H9 (cell line): ENCODE results near the gene SH3GL1. TPM values are rescaled to one million over a fixed set of nuclear protein-coding genes. Genes with fewer than 3 reads are reported as not detected.

Source experiments
- DNase-seq: peaks from one replicate; pipeline ENCODE4 v3.0.0-alpha.2; 2017
- H2AFZ ChIP-seq: one replicate; pipeline ENCODE4 v1.6.1; 2013; ENCODE audit warnings: mild to moderate bottlenecking, low read length, control low read depth, moderate library complexity
- H2AK5ac ChIP-seq: 2 replicates; pipeline ENCODE4 v1.6.1; 2013; ENCODE audit warnings: low read length, control low read depth, mixed read lengths; ENCODE audit not compliant: insufficient read length
- H2BK120ac ChIP-seq: one replicate; pipeline ENCODE4 v1.6.1; 2013; ENCODE audit warnings: low read depth, mild to moderate bottlenecking, low read length, control low read depth, inconsistent platforms; ENCODE audit not compliant: poor library complexity, severe bottlenecking
- H2BK12ac ChIP-seq: 2 replicates; pipeline ENCODE4 v1.6.1; 2013; ENCODE audit warnings: low read length, control low read depth, mixed read lengths, low read depth; ENCODE audit not compliant: insufficient read length
- H2BK15ac ChIP-seq: 2 replicates; pipeline ENCODE4 v1.6.1; 2013; ENCODE audit warnings: low read depth, low read length, control low read depth
- H2BK20ac ChIP-seq: one replicate; pipeline ENCODE4 v1.6.1; 2013; ENCODE audit warnings: low read depth, mild to moderate bottlenecking, low read length, control low read depth, inconsistent platforms; ENCODE audit not compliant: poor library complexity, severe bottlenecking
- H2BK5ac ChIP-seq: 2 replicates; pipeline ENCODE4 v1.6.1; 2013; ENCODE audit warnings: low read length, control low read depth, mixed read lengths; ENCODE audit not compliant: insufficient read length
- H3K14ac ChIP-seq: 2 replicates; pipeline ENCODE4 v1.6.1; 2013; ENCODE audit warnings: low read length, control low read depth; ENCODE audit not compliant: insufficient read depth
- H3K18ac ChIP-seq: 2 replicates; pipeline ENCODE4 v1.6.1; 2013; ENCODE audit warnings: low read depth, mild to moderate bottlenecking, mixed read lengths, low read length, control low read depth; ENCODE audit not compliant: insufficient read length
- H3K23ac ChIP-seq: 2 replicates; pipeline ENCODE4 v1.6.1; 2013; ENCODE audit warnings: low read length, control low read depth, mixed read lengths, low read depth; ENCODE audit not compliant: insufficient read length
- H3K23me2 ChIP-seq: 2 replicates; pipeline ENCODE4 v1.6.1; 2013; ENCODE audit warnings: low read depth, mild to moderate bottlenecking, mixed read lengths, low read length, control low read depth; ENCODE audit not compliant: insufficient read length, poor library complexity, severe bottlenecking
- H3K27ac ChIP-seq: 2 replicates; pipeline ENCODE4 v1.5.1; 2013; ENCODE audit warnings: low read length, control low read depth, mixed read lengths, low read depth; ENCODE audit not compliant: insufficient read length
- H3K27me3 ChIP-seq: 2 replicates; pipeline ENCODE4 v1.6.1; 2013; ENCODE audit warnings: low read length, control low read depth, inconsistent platforms; ENCODE audit not compliant: insufficient read depth
- H3K4ac ChIP-seq: 2 replicates; pipeline ENCODE4 v1.6.1; 2013; ENCODE audit warnings: low read depth, mild to moderate bottlenecking, control low read depth, inconsistent platforms, low read length, moderate library complexity
- H3K4me1 ChIP-seq: 2 replicates; pipeline ENCODE4 v1.6.1; 2013; ENCODE audit warnings: low read length, control low read depth, inconsistent platforms; ENCODE audit not compliant: insufficient read depth
- H3K4me2 ChIP-seq: 2 replicates; pipeline ENCODE4 v1.6.1; 2013; ENCODE audit warnings: low read length, control low read depth, mixed read lengths; ENCODE audit not compliant: insufficient read length, insufficient read depth
- H3K56ac ChIP-seq: 2 replicates; pipeline ENCODE4 v1.6.1; 2013; ENCODE audit warnings: low read depth, mild to moderate bottlenecking, mixed read lengths, low read length, control low read depth; ENCODE audit not compliant: insufficient read length
- H3K79me1 ChIP-seq: 2 replicates; pipeline ENCODE4 v1.6.1; 2013; ENCODE audit warnings: low read depth, mild to moderate bottlenecking, moderate library complexity, low read length, control low read depth, inconsistent platforms; ENCODE audit not compliant: insufficient read depth, poor library complexity, severe bottlenecking
- H3K79me2 ChIP-seq: 2 replicates; pipeline ENCODE4 v1.6.1; 2013; ENCODE audit warnings: low read length, control low read depth, inconsistent platforms; ENCODE audit not compliant: insufficient read depth
- H3K9ac ChIP-seq: 2 replicates; pipeline ENCODE4 v1.6.1; 2013; ENCODE audit warnings: low read length, control low read depth, mixed read lengths; ENCODE audit not compliant: insufficient read length; ENCODE audit errors: extremely low read depth
- H3K9me3 ChIP-seq: one replicate; pipeline ENCODE4 v1.6.1; 2013; ENCODE audit warnings: low read depth, low read length, inconsistent platforms; ENCODE audit not compliant: control insufficient read depth
- H3T11ph ChIP-seq: one replicate; pipeline ENCODE4 v1.6.1; 2013; ENCODE audit warnings: mild to moderate bottlenecking, low read length, control low read depth, inconsistent platforms
- H4K20me1 ChIP-seq: one replicate; pipeline ENCODE4 v1.6.1; 2013; ENCODE audit not compliant: control insufficient read depth, insufficient read length, insufficient read depth
- H4K5ac ChIP-seq: 2 replicates; pipeline ENCODE4 v1.6.1; 2013; ENCODE audit warnings: low read depth, mild to moderate bottlenecking, mixed read lengths, low read length, control low read depth; ENCODE audit not compliant: insufficient read length
- H4K8ac ChIP-seq: replicated peaks from 2 replicates; pipeline ENCODE4 v1.6.1; 2013; ENCODE audit warnings: low read length, control low read depth, mixed read lengths, low read depth; ENCODE audit not compliant: insufficient read length
- H4K91ac ChIP-seq: 2 replicates; pipeline ENCODE4 v1.6.1; 2013; ENCODE audit warnings: low read depth, mild to moderate bottlenecking, moderate library complexity, mixed read lengths, low read length, control low read depth; ENCODE audit not compliant: insufficient read length
- H3K27ac Mint-ChIP-seq, 3 experiments: 2 replicates in 2 of 3; 3 replicates in 1 of 3; pipeline ENCODE4 v1.8.0; 2020 to 2021; ENCODE audit warnings: mixed read lengths in 3 of 3, mild to moderate bottlenecking in 1 of 3, moderate library complexity in 1 of 3
- H3K27me3 Mint-ChIP-seq: 2 replicates; pipeline ENCODE4 v1.8.0; 2021; ENCODE audit warnings: low read depth, mild to moderate bottlenecking, moderate library complexity, mixed read lengths
- H3K36me3 Mint-ChIP-seq, 3 experiments: 2 replicates in 2 of 3; 3 replicates in 1 of 3; pipeline ENCODE4 v1.8.0; 2020 to 2021; ENCODE audit warnings: low read depth in 3 of 3, mixed read lengths in 3 of 3; ENCODE audit not compliant: insufficient read depth in 1 of 3
- H3K4me1 Mint-ChIP-seq, 2 experiments: 2 replicates each; pipeline ENCODE4 v1.8.0; 2020; ENCODE audit warnings: mixed read lengths in 2 of 2
- H3K4me3 Mint-ChIP-seq, 2 experiments: 2 replicates in 1 of 2; 3 replicates in 1 of 2; pipeline ENCODE4 v1.8.0; 2020 to 2021; ENCODE audit warnings: mild to moderate bottlenecking in 2 of 2, mixed read lengths in 2 of 2, moderate library complexity in 1 of 2
- H3K9me3 Mint-ChIP-seq, 2 experiments: 2 replicates in 1 of 2; 3 replicates in 1 of 2; pipeline ENCODE4 v1.8.0; 2020; ENCODE audit warnings: mild to moderate bottlenecking in 2 of 2, mixed read lengths in 2 of 2, moderate library complexity in 1 of 2
- WGBS: extraction: QIAGEN DNeasy Blood & Tissue Kit; methylation state at CpG from one replicate; pipeline ENCODE4 v1.1.7; 2013; ENCODE audit warnings: missing lambda C conversion rate, low lambda C conversion rate, mixed read lengths; ENCODE audit not compliant: insufficient read length; ENCODE audit errors: extremely low coverage; 5-methylcytosine and 5-hydroxymethylcytosine counted together
- total RNA-seq: library from RNA; stranded (reverse); gene quantifications from 2 replicates; pipeline ENCODE4 v1.2.1, GENCODE V29; 2021
- TF ChIP-seq, protein P1 (sequence below): fragments of 200-600 bp; sonication (generic); conservative IDR thresholded peaks from 3 replicates; pipeline ENCODE4 v1.8.0; 2021; ENCODE audit warnings: antibody characterized with exemption, mild to moderate bottlenecking

SH3GL1 gene
- total RNA-seq, 1 experiment from 2014 or later = 85.5 TPM

DNA sequence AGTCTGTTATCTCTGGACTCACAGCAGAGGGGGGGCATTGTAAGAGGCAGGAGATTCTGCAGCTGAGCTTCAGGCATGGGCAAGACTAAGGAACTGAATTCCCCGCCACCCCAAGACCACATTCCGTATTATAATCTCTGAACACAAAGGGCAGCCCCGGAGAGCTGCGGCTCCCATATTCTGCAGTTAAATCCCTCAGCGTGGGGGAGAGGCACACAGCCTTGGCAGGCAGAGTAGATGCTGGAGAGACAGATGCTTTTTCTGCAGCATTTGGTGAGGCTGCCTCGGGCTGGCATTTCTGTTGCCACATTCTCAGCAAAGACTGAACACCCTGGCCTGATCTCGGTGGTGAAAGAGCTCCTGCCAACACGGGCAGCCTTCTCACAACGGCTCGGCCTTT is 15.0 kb upstream of the SH3GL1 start:
- H3K27me3 Mint-ChIP-seq = no peaks in the 10 kb centered on the region
- Histone ChIP-seq H3K9ac (no peak overlapping the region), H4K5ac (no peak overlapping the region), H3K23ac (no peak overlapping the region), H4K20me1 (peaks cover 5% of the 10 kb centered on the region), H2BK15ac (no peak overlapping the region), H3K27me3 (no peaks in the 10 kb centered on the region), H2BK5ac (no peak overlapping the region), H3T11ph (no peak overlapping the region), H3K4me1 (no peaks in the 10 kb centered on the region; the same call in 1 of the 2 replicates), H3K56ac (no peak overlapping the region), H4K8ac (no peak overlapping the region), H3K79me2 (peaks cover 34% of the 10 kb centered on the region; the same call in 1 of the 2 replicates), H3K14ac (no peak overlapping the region), H3K9me3 (no peaks in the 10 kb centered on the region), H3K18ac (no peak overlapping the region), H3K79me1 (peaks cover 16% of the 10 kb centered on the region), H2AFZ (no peak overlapping the region), H2BK20ac (no peak overlapping the region), H4K91ac (no peak overlapping the region), H3K23me2 (no peaks in the 10 kb centered on the region), H3K4me2 (no peak overlapping the region), H3K4ac (no peak overlapping the region), H2BK120ac (no peak overlapping the region), H2BK12ac (no peak overlapping the region), H3K27ac (no peak overlapping the region), H2AK5ac (no peak overlapping the region)
- DNase-seq = peak; percentile 43
- TF ChIP-seq, protein P1, sequence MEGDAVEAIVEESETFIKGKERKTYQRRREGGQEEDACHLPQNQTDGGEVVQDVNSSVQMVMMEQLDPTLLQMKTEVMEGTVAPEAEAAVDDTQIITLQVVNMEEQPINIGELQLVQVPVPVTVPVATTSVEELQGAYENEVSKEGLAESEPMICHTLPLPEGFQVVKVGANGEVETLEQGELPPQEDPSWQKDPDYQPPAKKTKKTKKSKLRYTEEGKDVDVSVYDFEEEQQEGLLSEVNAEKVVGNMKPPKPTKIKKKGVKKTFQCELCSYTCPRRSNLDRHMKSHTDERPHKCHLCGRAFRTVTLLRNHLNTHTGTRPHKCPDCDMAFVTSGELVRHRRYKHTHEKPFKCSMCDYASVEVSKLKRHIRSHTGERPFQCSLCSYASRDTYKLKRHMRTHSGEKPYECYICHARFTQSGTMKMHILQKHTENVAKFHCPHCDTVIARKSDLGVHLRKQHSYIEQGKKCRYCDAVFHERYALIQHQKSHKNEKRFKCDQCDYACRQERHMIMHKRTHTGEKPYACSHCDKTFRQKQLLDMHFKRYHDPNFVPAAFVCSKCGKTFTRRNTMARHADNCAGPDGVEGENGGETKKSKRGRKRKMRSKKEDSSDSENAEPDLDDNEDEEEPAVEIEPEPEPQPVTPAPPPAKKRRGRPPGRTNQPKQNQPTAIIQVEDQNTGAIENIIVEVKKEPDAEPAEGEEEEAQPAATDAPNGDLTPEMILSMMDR = no peak
- peak overlapping the region; percentile 92 to 98 (median 97) for H3K27ac Mint-ChIP-seq
- H3K4me1 Mint-ChIP-seq = peaks cover 34 to 44% of the 10 kb centered on the region in 2 experiments
- peaks cover 39 to 83% (median 69%) of the 10 kb centered on the region in 3 experiments for H3K36me3 Mint-ChIP-seq
- H3K4me3 Mint-ChIP-seq = peak overlapping the region; percentile 31 to 71
- WGBS = no CpG with 5 or more reads among the region's 10 CpGs
- no peaks in the 10 kb centered on the region for H3K9me3 Mint-ChIP-seq
